ENCODE data around the gene GPRC5A. TPM values are rescaled to one million over a fixed set of nuclear protein-coding genes. Genes with fewer than 3 reads are reported as not detected.
"Not testable (repeated sequence)": the region's sequence is repeated elsewhere in the genome, so short reads cannot be mapped to it uniquely, and the experiment has no call there.

The GPRC5A gene, protein sequence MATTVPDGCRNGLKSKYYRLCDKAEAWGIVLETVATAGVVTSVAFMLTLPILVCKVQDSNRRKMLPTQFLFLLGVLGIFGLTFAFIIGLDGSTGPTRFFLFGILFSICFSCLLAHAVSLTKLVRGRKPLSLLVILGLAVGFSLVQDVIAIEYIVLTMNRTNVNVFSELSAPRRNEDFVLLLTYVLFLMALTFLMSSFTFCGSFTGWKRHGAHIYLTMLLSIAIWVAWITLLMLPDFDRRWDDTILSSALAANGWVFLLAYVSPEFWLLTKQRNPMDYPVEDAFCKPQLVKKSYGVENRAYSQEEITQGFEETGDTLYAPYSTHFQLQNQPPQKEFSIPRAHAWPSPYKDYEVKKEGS
- total RNA-seq (10 to 100 TPM; 36.6 to 86.0 TPM), polyA plus RNA-seq (1 to 10 TPM; 4.6 to 8.4 TPM)
- long read RNA-seq, donor 1, full-length matches to known transcripts = 90 of 122 reads
- long read RNA-seq, donor 1, partial matches to known transcripts = 7 of 122 reads
- long read RNA-seq, donor 1, other reads (novel, unspliced or antisense) = 25 of 122 reads
- long read RNA-seq, donor 2, full-length matches to known transcripts = 8 of 17 reads
- long read RNA-seq, donor 2, partial matches to known transcripts = 0 of 17 reads
- long read RNA-seq, donor 2, other reads (novel, unspliced or antisense) = 9 of 17 reads

DNA sequence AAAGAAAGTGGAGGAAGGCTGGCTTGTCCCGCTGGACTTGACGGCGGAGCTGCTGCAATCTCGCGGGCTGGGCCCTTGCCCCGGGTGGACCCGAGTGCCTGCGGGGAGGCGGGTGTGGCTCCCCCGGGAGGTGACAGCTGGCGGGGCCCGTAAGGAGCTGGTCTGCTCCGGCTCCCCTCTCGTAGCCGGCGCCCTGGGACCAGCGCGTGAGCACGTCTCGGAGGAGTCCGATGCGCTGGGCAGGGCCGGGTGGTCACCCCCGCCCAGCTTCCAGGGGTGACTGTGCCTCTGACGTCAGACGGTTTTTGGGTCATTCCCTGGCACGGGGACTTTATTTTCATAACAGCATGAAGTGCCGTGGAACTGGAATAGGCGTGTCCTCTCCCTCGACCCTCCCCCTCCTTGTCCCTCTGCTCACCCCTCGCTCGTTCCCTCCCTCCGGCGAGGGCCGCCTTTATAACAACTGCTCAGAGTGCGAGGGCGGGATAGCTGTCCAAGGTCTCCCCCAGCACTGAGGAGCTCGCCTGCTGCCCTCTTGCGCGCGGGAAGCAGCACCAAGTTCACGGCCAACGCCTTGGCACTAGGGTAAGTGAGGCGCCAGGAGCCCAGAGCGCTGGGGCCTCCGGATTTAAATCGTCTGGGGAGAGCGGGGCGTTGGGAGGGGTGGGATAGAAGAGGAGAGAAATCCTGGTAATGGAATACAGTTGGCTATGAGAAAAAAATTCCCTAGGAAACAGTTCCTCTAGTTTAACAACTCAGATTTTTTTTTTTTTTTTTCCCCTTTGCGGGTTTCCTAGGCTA lies at the start of gene GPRC5A:
Gene GPRC5A (plus strand): TSS at position 483 of the 801 bp plus-strand sequence. CDS start 16,688 bp downstream, outside the sequence.
- Histone ChIP-seq H3K36me3 (ENCODE audit: control insufficient read depth in 1 of 2, insufficient read depth in 2 of 2, low read length in 1 of 2) (no peaks in the 10 kb centered on the region), H3K4me3 (ENCODE audit: low read length in 2 of 2) (peak within 1 kb of the TSS; percentile 72 to 93), H3K4me1 (ENCODE audit: control insufficient read depth in 1 of 2, insufficient read depth in 2 of 2, low read length in 2 of 2) (no peaks in the 10 kb centered on the region), H3K9me3 (ENCODE audit: control insufficient read depth, low read length) (no peaks in the 10 kb centered on the region), H3K27ac (ENCODE audit: low read depth in 1 of 2, low read length in 2 of 2) (peak within 1 kb of the TSS; percentile 69 to 97), H3K27me3 (ENCODE audit: control insufficient read depth in 1 of 2, insufficient read depth in 2 of 2, low read length in 1 of 2) (no peaks in the 10 kb centered on the region)
- DNase-seq (peak; percentile 94 to 96), ATAC-seq (ENCODE audit: low FRiP score) (peak; percentile 95)
- intact Hi-C loops (cut with DNase I) = loop anchor here (2.0 to 10.0 kb wide), 2 partner anchors 52 to 1884 kb away; a partner anchor contains a TSS
- WGBS, 2 donors = 0 to 1% methylated on average over 50 of the region's 50 CpGs

- H3K27me3 ChIP-seq (ENCODE audit: control insufficient read depth in 1 of 2, insufficient read depth in 2 of 2, low read length in 1 of 2) = no peaks in the 10 kb centered on the region
- H3K36me3 ChIP-seq (ENCODE audit: control insufficient read depth in 1 of 2, insufficient read depth in 2 of 2, low read length in 1 of 2) = no peaks in the 10 kb centered on the region
- DNase-seq (no peak), ATAC-seq (ENCODE audit: low FRiP score) (no peak)
- H3K4me3 ChIP-seq (ENCODE audit: low read length in 2 of 2) = no peak overlapping the region
- WGBS, 2 donors = 93 to 95% methylated on average over 4 of the region's 4 CpGs
- no peaks in the 10 kb centered on the region for H3K4me1 ChIP-seq (ENCODE audit: control insufficient read depth in 1 of 2, insufficient read depth in 2 of 2, low read length in 2 of 2)
- no peak overlapping the region for H3K27ac ChIP-seq (ENCODE audit: low read depth in 1 of 2, low read length in 2 of 2)
- intact Hi-C loops (cut with DNase I) = no loop called here
- no peaks in the 10 kb centered on the region for H3K9me3 ChIP-seq (ENCODE audit: control insufficient read depth, low read length)
These were observed 45.5 kb upstream of the GPRC5A start for GRCh38 chr12:12845794-12846243.

- H3K4me3 ChIP-seq (ENCODE audit: low read length in 2 of 2); ATAC-seq (ENCODE audit: low FRiP score); H3K27ac ChIP-seq (ENCODE audit: low read depth in 1 of 2, low read length in 2 of 2); intact Hi-C loops (cut with DNase I); H3K27me3 ChIP-seq (ENCODE audit: control insufficient read depth in 1 of 2, insufficient read depth in 2 of 2, low read length in 1 of 2); H3K36me3 ChIP-seq (ENCODE audit: control insufficient read depth in 1 of 2, insufficient read depth in 2 of 2, low read length in 1 of 2); H3K9me3 ChIP-seq (ENCODE audit: control insufficient read depth, low read length); H3K4me1 ChIP-seq (ENCODE audit: control insufficient read depth in 1 of 2, insufficient read depth in 2 of 2, low read length in 2 of 2); DNase-seq: not testable (repeated sequence)
- WGBS, 2 donors = 97% methylated on average over 3 of the region's 3 CpGs
These were observed 44.6 kb upstream of the GPRC5A start for GRCh38 chr12:12846780-12847179.

- no peak overlapping the region for H3K27ac ChIP-seq (ENCODE audit: low read depth in 1 of 2, low read length in 2 of 2)
- 62 to 64% methylated on average over 3 of the region's 3 CpGs for WGBS, 2 donors
These were observed 37.9 kb upstream of the GPRC5A start for GRCh38 chr12:12853435-12853834.

GRCh38 chr12:12859690-12860089 lies 31.7 kb upstream of the GPRC5A start:
- no peak for ATAC-seq (ENCODE audit: low FRiP score)
- Histone ChIP-seq H3K27me3 (ENCODE audit: control insufficient read depth in 1 of 2, insufficient read depth in 2 of 2, low read length in 1 of 2) (no peaks in the 10 kb centered on the region), H3K9me3 (ENCODE audit: control insufficient read depth, low read length) (no peaks in the 10 kb centered on the region), H3K4me1 (ENCODE audit: control insufficient read depth in 1 of 2, insufficient read depth in 2 of 2, low read length in 2 of 2) (no peaks in the 10 kb centered on the region), H3K36me3 (ENCODE audit: control insufficient read depth in 1 of 2, insufficient read depth in 2 of 2, low read length in 1 of 2) (no peaks in the 10 kb centered on the region), H3K27ac (ENCODE audit: low read depth in 1 of 2, low read length in 2 of 2) (no peak overlapping the region), H3K4me3 (ENCODE audit: low read length in 2 of 2) (no peak overlapping the region)
- WGBS, 2 donors = 29 to 38% methylated on average over 1 of the region's 1 CpG
- intact Hi-C loops (cut with DNase I) = no loop called here
- DNase-seq = no peak

More at GRCh38 chr12:12853435-12853834, 37.9 kb upstream of the GPRC5A start:
- H3K27me3 ChIP-seq (ENCODE audit: control insufficient read depth in 1 of 2, insufficient read depth in 2 of 2, low read length in 1 of 2) = no peaks in the 10 kb centered on the region
- H3K4me3 ChIP-seq (ENCODE audit: low read length in 2 of 2) = no peak overlapping the region
- no peaks in the 10 kb centered on the region for H3K36me3 ChIP-seq (ENCODE audit: control insufficient read depth in 1 of 2, insufficient read depth in 2 of 2, low read length in 1 of 2)
- no peaks in the 10 kb centered on the region for H3K4me1 ChIP-seq (ENCODE audit: control insufficient read depth in 1 of 2, insufficient read depth in 2 of 2, low read length in 2 of 2)
- intact Hi-C loops (cut with DNase I) = no loop called here
- no peaks in the 10 kb centered on the region for H3K9me3 ChIP-seq (ENCODE audit: control insufficient read depth, low read length)
- DNase-seq (no peak), ATAC-seq (ENCODE audit: low FRiP score) (no peak)

GRCh38 chr12:12864243-12864642 lies 27.1 kb upstream of the GPRC5A start:
- no peaks in the 10 kb centered on the region for H3K36me3 ChIP-seq (ENCODE audit: control insufficient read depth in 1 of 2, insufficient read depth in 2 of 2, low read length in 1 of 2)
- 97 to 99% methylated on average over 2 of the region's 2 CpGs for WGBS, 2 donors
- DNase-seq (no peak), ATAC-seq (ENCODE audit: low FRiP score) (no peak)
- no peak overlapping the region for H3K27ac ChIP-seq (ENCODE audit: low read depth in 1 of 2, low read length in 2 of 2)
- no peaks in the 10 kb centered on the region for H3K4me1 ChIP-seq (ENCODE audit: control insufficient read depth in 1 of 2, insufficient read depth in 2 of 2, low read length in 2 of 2)
- H3K9me3 ChIP-seq (ENCODE audit: control insufficient read depth, low read length) = no peaks in the 10 kb centered on the region
- intact Hi-C loops (cut with DNase I) = no loop called here
- H3K4me3 ChIP-seq (ENCODE audit: low read length in 2 of 2) = no peak overlapping the region
- H3K27me3 ChIP-seq (ENCODE audit: control insufficient read depth in 1 of 2, insufficient read depth in 2 of 2, low read length in 1 of 2) = no peaks in the 10 kb centered on the region

- intact Hi-C loops (cut with DNase I) = no loop called here
- Histone ChIP-seq H3K9me3 (ENCODE audit: control insufficient read depth, low read length) (no peaks in the 10 kb centered on the region), H3K4me3 (ENCODE audit: low read length in 2 of 2) (no peak overlapping the region), H3K36me3 (ENCODE audit: control insufficient read depth in 1 of 2, insufficient read depth in 2 of 2, low read length in 1 of 2) (no peaks in the 10 kb centered on the region), H3K27ac (ENCODE audit: low read depth in 1 of 2, low read length in 2 of 2) (no peak overlapping the region), H3K4me1 (ENCODE audit: control insufficient read depth in 1 of 2, insufficient read depth in 2 of 2, low read length in 2 of 2) (no peaks in the 10 kb centered on the region), H3K27me3 (ENCODE audit: control insufficient read depth in 1 of 2, insufficient read depth in 2 of 2, low read length in 1 of 2) (no peaks in the 10 kb centered on the region)
- ATAC-seq (ENCODE audit: low FRiP score) = no peak
- no peak for DNase-seq
- WGBS, 2 donors = 91 to 94% methylated on average over 3 of the region's 3 CpGs
These were observed 22.7 kb upstream of the GPRC5A start for GRCh38 chr12:12868477-12869235.

DNA sequence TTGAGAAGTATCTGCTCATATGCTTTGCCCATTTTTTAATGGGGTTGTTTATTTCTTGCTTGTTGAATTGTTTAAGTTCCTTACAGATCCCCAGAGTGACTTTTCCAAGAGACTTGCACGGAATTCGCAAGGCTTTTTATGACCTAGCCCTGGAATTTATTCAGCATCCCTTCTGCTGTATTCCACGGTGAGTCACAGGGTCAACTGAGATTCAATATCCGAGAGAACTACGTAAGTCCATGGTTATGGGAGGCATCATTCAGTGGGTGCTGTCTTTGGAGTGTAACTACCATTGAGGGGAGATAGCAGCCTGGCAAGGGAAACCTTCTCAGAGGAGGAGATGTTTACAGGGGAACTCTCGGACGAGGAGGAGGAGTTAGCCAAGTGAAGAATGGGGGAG lies 20.9 kb upstream of the GPRC5A start:
- ATAC-seq (ENCODE audit: low FRiP score) (no peak), DNase-seq (no peak)
- intact Hi-C loops (cut with DNase I) = no loop called here
- WGBS, 2 donors = 87 to 93% methylated on average over 7 of the region's 7 CpGs
- Histone ChIP-seq H3K36me3 (ENCODE audit: control insufficient read depth in 1 of 2, insufficient read depth in 2 of 2, low read length in 1 of 2) (no peaks in the 10 kb centered on the region), H3K4me3 (ENCODE audit: low read length in 2 of 2) (no peak overlapping the region), H3K27ac (ENCODE audit: low read depth in 1 of 2, low read length in 2 of 2) (no peak overlapping the region), H3K9me3 (ENCODE audit: control insufficient read depth, low read length) (no peaks in the 10 kb centered on the region), H3K27me3 (ENCODE audit: control insufficient read depth in 1 of 2, insufficient read depth in 2 of 2, low read length in 1 of 2) (no peaks in the 10 kb centered on the region), H3K4me1 (ENCODE audit: control insufficient read depth in 1 of 2, insufficient read depth in 2 of 2, low read length in 2 of 2) (no peaks in the 10 kb centered on the region)

All from aorta (tissue), 5 donors.